ENCODE results near the gene A2ML1.

DNA sequence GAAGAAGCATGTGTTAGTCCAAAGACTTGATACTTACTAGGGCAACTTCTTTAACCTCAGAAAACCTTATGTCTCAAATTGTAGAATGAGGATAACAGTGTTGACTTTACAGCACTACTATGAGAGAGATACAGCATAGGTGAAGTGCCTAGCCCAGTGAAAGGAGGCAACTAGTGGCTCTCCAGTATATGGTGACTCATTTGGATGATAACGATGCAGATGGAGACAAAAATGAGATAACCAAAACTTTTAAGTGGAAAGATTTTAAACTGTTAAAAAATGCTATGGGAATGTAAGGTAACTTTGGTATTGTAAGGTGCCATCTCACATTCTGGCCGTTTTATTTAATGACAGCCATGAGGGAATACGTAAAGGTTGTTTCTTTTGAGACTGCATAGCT, 94.6 kb downstream of the A2ML1 start:
- TF ChIP-seq, protein P1, sequence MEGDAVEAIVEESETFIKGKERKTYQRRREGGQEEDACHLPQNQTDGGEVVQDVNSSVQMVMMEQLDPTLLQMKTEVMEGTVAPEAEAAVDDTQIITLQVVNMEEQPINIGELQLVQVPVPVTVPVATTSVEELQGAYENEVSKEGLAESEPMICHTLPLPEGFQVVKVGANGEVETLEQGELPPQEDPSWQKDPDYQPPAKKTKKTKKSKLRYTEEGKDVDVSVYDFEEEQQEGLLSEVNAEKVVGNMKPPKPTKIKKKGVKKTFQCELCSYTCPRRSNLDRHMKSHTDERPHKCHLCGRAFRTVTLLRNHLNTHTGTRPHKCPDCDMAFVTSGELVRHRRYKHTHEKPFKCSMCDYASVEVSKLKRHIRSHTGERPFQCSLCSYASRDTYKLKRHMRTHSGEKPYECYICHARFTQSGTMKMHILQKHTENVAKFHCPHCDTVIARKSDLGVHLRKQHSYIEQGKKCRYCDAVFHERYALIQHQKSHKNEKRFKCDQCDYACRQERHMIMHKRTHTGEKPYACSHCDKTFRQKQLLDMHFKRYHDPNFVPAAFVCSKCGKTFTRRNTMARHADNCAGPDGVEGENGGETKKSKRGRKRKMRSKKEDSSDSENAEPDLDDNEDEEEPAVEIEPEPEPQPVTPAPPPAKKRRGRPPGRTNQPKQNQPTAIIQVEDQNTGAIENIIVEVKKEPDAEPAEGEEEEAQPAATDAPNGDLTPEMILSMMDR (IDR thresholded peaks at IDR 0.05): no peak
- TF ChIP-seq POLR2A (IDR thresholded peaks at IDR 0.05): no peak
